ENCODE results near the gene TMEFF2. TPM values are rescaled to one million over a fixed set of nuclear protein-coding genes. Genes with fewer than 3 reads are reported as not detected.

Gene TMEFF2
- total RNA-seq, 2 experiments from 2014 or later: not detected

- Mint-ChIP-seq H3K4me3 (no peak overlapping the region), H3K27ac (no peak overlapping the region), H3K9me3 (no peaks in the 10 kb centered on the region), H3K27me3 (peaks cover 1% of the 10 kb centered on the region), H3K36me3 (ENCODE audit: low read depth) (no peaks in the 10 kb centered on the region), H3K4me1 (no peaks in the 10 kb centered on the region)
- POLR2A ChIA-PET: no interaction called here
- DNase-seq: no peak
- CTCF ChIA-PET: no interaction called here
Observed at GRCh38 chr2:192064459-192064858, 130.3 kb downstream of the TMEFF2 start.

DNA sequence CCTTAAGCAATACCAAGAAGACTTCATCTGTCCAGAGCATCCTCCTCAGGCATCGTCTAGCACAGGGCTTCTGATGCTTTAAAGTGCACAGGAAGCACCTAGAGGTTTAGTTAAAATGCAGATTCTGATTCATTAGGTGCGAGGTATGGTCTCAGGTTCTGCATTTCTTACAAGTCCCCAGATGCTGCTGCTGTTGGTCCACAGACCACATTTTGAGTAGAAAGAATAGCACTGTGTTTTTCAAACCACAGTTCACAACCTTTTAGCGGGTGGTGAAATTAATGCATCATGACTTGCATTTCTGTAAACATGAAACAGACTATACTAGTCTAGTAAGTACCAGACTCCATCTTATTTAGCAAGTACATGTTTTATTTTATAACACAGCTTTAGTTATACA lies 134.6 kb downstream of the TMEFF2 start:
- Mint-ChIP-seq H3K36me3 (ENCODE audit: low read depth) (no peaks in the 10 kb centered on the region), H3K27ac (no peak overlapping the region), H3K4me3 (no peak overlapping the region), H3K27me3 (peaks cover 3% of the 10 kb centered on the region), H3K4me1 (no peaks in the 10 kb centered on the region), H3K9me3 (no peaks in the 10 kb centered on the region)
- ChIA-PET POLR2A (no interaction called here), CTCF (no interaction called here)
- DNase-seq: no peak

GRCh38 chr2:192059266-192059665 lies 135.5 kb downstream of the TMEFF2 start:
- Mint-ChIP-seq H3K27ac (no peak overlapping the region), H3K4me3 (no peak overlapping the region)

DNA sequence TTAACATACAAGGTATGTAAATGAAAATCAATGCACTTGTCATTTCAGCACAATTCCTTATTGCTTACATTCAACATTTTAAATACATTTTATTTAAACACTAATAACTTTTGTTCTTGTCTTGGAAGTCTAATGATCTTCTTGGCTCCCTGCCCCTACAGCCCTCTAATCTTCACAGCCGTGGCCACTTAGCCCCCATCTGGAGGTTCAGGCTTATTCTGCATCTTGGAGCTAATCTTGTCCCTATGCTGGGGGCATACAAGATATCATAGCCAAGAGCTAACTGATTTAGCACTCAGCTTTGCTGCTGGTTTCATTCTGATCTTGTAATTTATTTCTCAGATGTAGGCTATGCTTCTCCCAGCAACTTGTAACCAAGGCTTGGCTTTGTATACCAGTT lies 140.8 kb downstream of the TMEFF2 start:
- CTCF ChIA-PET: no interaction called here
- no peaks in the 10 kb centered on the region for H3K9me3 Mint-ChIP-seq
- H3K27me3 Mint-ChIP-seq: peaks cover 4% of the 10 kb centered on the region
- H3K36me3 Mint-ChIP-seq (ENCODE audit: low read depth): no peaks in the 10 kb centered on the region
- no peak overlapping the region for H3K27ac Mint-ChIP-seq
- POLR2A ChIA-PET: no interaction called here
- no peaks in the 10 kb centered on the region for H3K4me1 Mint-ChIP-seq
- H3K4me3 Mint-ChIP-seq: no peak overlapping the region
- no peak for DNase-seq

More at GRCh38 chr2:192059266-192059665, 135.5 kb downstream of the TMEFF2 start:
- no peak for DNase-seq
- Mint-ChIP-seq H3K4me1 (no peaks in the 10 kb centered on the region), H3K9me3 (no peaks in the 10 kb centered on the region), H3K36me3 (ENCODE audit: low read depth) (no peaks in the 10 kb centered on the region), H3K27me3 (peaks cover 3% of the 10 kb centered on the region)
- ChIA-PET POLR2A (no interaction called here), CTCF (no interaction called here)

GRCh38 chr2:192051533-192051932 lies 143.2 kb downstream of the TMEFF2 start:
- no peak overlapping the region for H3K4me3 Mint-ChIP-seq
- peaks cover 4% of the 10 kb centered on the region for H3K27me3 Mint-ChIP-seq
- H3K4me1 Mint-ChIP-seq: no peaks in the 10 kb centered on the region
- no peaks in the 10 kb centered on the region for H3K36me3 Mint-ChIP-seq (ENCODE audit: low read depth)
- POLR2A ChIA-PET: no interaction called here
- DNase-seq: no peak
- H3K9me3 Mint-ChIP-seq: no peaks in the 10 kb centered on the region
- CTCF ChIA-PET: interaction anchor here (1.4 kb wide), 1 partner anchor 111 kb away, joined by 5 read pairs; no protein-coding TSS in a partner anchor
- no peak overlapping the region for H3K27ac Mint-ChIP-seq

DNA sequence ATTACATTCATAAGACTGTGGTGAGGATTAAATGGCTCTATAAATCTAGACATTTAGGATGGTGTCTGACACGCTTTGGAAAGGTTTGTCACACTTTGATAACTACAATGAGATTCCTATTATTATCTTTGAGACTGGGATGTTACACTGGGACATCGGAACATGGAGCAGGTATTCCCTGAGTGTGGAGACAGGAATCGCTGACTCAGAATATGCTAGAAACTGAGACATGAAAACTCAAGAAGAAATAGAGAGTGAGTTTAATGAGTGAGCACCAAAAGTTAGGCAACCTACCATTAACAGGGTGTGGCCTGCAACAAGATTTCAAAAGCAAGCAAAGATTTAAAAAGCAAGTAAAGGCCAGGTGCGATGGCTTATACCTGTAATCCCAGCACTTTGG lies 145.4 kb downstream of the TMEFF2 start:
- Mint-ChIP-seq H3K36me3 (ENCODE audit: low read depth) (no peaks in the 10 kb centered on the region), H3K27ac (no peak overlapping the region), H3K4me1 (no peaks in the 10 kb centered on the region), H3K27me3 (peaks cover 4% of the 10 kb centered on the region), H3K4me3 (no peak overlapping the region), H3K9me3 (no peaks in the 10 kb centered on the region)
- POLR2A ChIA-PET: no interaction called here
- CTCF ChIA-PET: no interaction called here
- no peak for DNase-seq

- no peak for DNase-seq
- Mint-ChIP-seq H3K4me1 (no peaks in the 10 kb centered on the region), H3K4me3 (no peak overlapping the region), H3K27ac (no peak overlapping the region), H3K36me3 (ENCODE audit: low read depth) (no peaks in the 10 kb centered on the region), H3K27me3 (peaks cover 2% of the 10 kb centered on the region), H3K9me3 (no peaks in the 10 kb centered on the region)
- POLR2A ChIA-PET: interaction anchor here (0.9 kb wide), 1 partner anchor 46 kb away, joined by 3 read pairs; no protein-coding TSS in a partner anchor
- CTCF ChIA-PET: no interaction called here
Observed at GRCh38 chr2:192047315-192048107, 147.2 kb downstream of the TMEFF2 start.

DNA sequence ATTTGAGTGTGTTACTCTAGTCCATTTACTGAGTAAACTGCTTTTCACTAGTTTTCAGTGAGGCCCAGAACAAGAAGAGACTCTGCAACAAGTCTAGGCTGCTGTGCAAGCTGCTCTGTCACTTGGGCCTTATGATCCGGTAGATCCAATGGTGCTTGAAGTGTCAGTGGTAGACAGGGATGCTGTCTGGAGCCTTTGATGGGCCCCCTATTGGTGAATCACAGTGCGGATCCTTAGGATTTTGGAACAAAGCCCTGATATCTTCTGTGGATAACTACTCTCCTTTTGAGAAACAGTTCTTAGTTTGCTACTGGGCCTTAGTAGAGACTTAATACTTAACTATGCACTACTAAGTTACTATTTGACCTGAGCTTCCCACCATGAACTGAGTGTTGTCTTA lies 150.2 kb downstream of the TMEFF2 start:
- no peak for DNase-seq
- Mint-ChIP-seq H3K9me3 (no peaks in the 10 kb centered on the region), H3K4me1 (no peaks in the 10 kb centered on the region), H3K27me3 (peaks cover 2% of the 10 kb centered on the region), H3K4me3 (no peak overlapping the region), H3K36me3 (ENCODE audit: low read depth) (no peaks in the 10 kb centered on the region), H3K27ac (no peak overlapping the region)
- CTCF ChIA-PET: no interaction called here
- POLR2A ChIA-PET: no interaction called here

DNA sequence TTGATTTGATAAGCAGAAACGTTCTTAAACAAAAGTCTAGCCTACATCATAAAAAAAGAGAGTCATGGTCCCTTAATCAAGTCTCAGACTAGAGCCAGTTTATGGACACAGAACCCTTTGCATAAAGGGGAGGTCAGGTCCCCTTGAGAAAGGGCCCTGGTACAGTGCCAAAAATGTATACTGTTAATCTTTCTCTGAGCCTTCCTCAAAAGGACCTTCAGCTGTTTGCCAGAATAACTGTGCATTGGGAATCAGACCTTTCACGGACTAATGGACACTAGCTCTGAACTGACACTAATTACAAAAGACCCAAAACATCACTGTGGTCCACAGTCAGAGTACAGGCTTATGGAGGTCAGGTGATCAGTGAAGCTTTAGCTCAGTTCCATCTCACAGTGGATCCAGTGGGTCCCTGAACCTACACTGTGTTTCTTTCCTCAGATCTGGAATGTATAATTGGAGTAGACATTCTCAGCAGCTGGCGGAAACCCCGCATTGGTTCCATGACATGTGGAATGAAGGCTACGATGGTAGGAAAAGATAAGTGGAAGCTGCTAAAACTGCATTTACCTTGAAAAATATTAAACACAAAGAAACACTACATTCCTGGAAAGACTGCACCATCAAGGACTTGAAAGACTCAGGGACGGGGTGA lies 151.4 kb downstream of the TMEFF2 start:
- POLR2A ChIA-PET: no interaction called here
- H3K4me1 Mint-ChIP-seq: no peaks in the 10 kb centered on the region
- H3K36me3 Mint-ChIP-seq (ENCODE audit: low read depth): no peaks in the 10 kb centered on the region
- DNase-seq: no peak
- no peak overlapping the region for H3K4me3 Mint-ChIP-seq
- H3K9me3 Mint-ChIP-seq: no peaks in the 10 kb centered on the region
- no peak overlapping the region for H3K27ac Mint-ChIP-seq
- no peaks in the 10 kb centered on the region for H3K27me3 Mint-ChIP-seq
- CTCF ChIA-PET: no interaction called here

- POLR2A ChIA-PET: no interaction called here
- Mint-ChIP-seq H3K4me3 (no peak overlapping the region), H3K27me3 (peaks cover 1% of the 10 kb centered on the region), H3K27ac (no peak overlapping the region), H3K36me3 (ENCODE audit: low read depth) (no peaks in the 10 kb centered on the region), H3K4me1 (no peaks in the 10 kb centered on the region), H3K9me3 (no peaks in the 10 kb centered on the region)
- CTCF ChIA-PET: no interaction called here
- DNase-seq: no peak
Observed at GRCh38 chr2:192042126-192042525, 152.6 kb downstream of the TMEFF2 start.

DNA sequence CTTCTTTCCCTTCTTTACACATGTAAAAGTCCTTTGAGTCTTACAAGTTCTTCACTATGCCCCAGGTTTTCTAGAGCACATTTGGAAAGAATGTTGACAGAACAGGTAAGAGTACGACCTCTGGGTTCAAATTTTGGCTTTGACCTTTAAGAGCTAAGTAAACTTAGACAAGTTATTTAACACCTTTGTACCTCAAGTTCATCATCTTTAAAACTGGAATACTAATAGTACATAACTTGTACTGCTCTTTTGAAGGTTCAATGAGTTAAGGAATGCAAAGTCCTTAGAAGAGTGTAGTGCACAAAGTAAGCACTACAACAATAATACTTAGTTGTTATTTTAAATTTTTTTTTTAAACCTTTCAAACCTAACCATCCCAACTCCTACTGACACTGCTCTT lies 156.6 kb downstream of the TMEFF2 start:
- no peaks in the 10 kb centered on the region for H3K4me1 Mint-ChIP-seq
- no peaks in the 10 kb centered on the region for H3K9me3 Mint-ChIP-seq
- no peak for DNase-seq
- H3K36me3 Mint-ChIP-seq (ENCODE audit: low read depth): no peaks in the 10 kb centered on the region
- H3K4me3 Mint-ChIP-seq: no peak overlapping the region
- ChIA-PET POLR2A (no interaction called here), CTCF (no interaction called here)
- peaks cover 1% of the 10 kb centered on the region for H3K27me3 Mint-ChIP-seq
- no peak overlapping the region for H3K27ac Mint-ChIP-seq

GRCh38 chr2:192035731-192036442 lies 158.8 kb downstream of the TMEFF2 start:
- Mint-ChIP-seq H3K27me3 (peaks cover 1% of the 10 kb centered on the region), H3K9me3 (no peaks in the 10 kb centered on the region), H3K4me3 (no peak overlapping the region), H3K27ac (no peak overlapping the region), H3K36me3 (ENCODE audit: low read depth) (no peaks in the 10 kb centered on the region), H3K4me1 (no peaks in the 10 kb centered on the region)
- CTCF ChIA-PET: no interaction called here
- POLR2A ChIA-PET: no interaction called here
- no peak for DNase-seq

- ChIA-PET POLR2A (no interaction called here), CTCF (no interaction called here)
- no peaks in the 10 kb centered on the region for H3K36me3 Mint-ChIP-seq (ENCODE audit: low read depth)
- no peak for DNase-seq
- no peaks in the 10 kb centered on the region for H3K4me1 Mint-ChIP-seq
- peaks cover 2% of the 10 kb centered on the region for H3K27me3 Mint-ChIP-seq
- H3K9me3 Mint-ChIP-seq: no peaks in the 10 kb centered on the region
- H3K4me3 Mint-ChIP-seq: no peak overlapping the region
- H3K27ac Mint-ChIP-seq: no peak overlapping the region
Observed at GRCh38 chr2:192030856-192031255, 163.9 kb downstream of the TMEFF2 start.

- POLR2A ChIA-PET: no interaction called here
- CTCF ChIA-PET: no interaction called here
- Mint-ChIP-seq H3K27ac (no peak overlapping the region), H3K4me1 (no peaks in the 10 kb centered on the region), H3K36me3 (ENCODE audit: low read depth) (no peaks in the 10 kb centered on the region), H3K9me3 (no peaks in the 10 kb centered on the region), H3K27me3 (peaks cover 2% of the 10 kb centered on the region), H3K4me3 (no peak overlapping the region)
- DNase-seq: no peak
Observed at GRCh38 chr2:192030289-192030688, 164.4 kb downstream of the TMEFF2 start.
